NOMO-1 treated with DMSO at 0.1 percent for 48 hours (cell line): Measurements from ENCODE around the gene ZNF784.
A peak's percentile ranks its signal among the peaks of the same experiment; 100 is the strongest.

Experiments
- DNase-seq: peaks from one replicate; lab custom pipeline; 2025; ENCODE audit not compliant: unreplicated experiment; lab: John Stamatoyannopoulos, UW

ZNF784 gene

GRCh38 chr19:55656988-55657747 is 32.8 kb upstream of the ZNF784 start:
- no peak for DNase-seq

- DNase-seq, result no peak
Observed at GRCh38 chr19:55656552-55656951, 32.2 kb upstream of the ZNF784 start.

GRCh38 chr19:55655648-55656040 is 31.3 kb upstream of the ZNF784 start:
- DNase-seq, result no peak

GRCh38 chr19:55654868-55655647 is 30.7 kb upstream of the ZNF784 start, which contains the start of gene U2AF2:
U2AF2 (plus strand) TSS chr19:55655035; CDS start chr19:55655105, 70 bp downstream.
- peak; percentile 89 for DNase-seq

- peak; percentile 100 for DNase-seq
Observed at GRCh38 chr19:55654323-55654867, 30.0 kb upstream of the ZNF784 start.

GRCh38 chr19:55653651-55654322 is 29.4 kb upstream of the ZNF784 start:
- DNase-seq, result peak; percentile 97

GRCh38 chr19:55652311-55653128 is 28.2 kb upstream of the ZNF784 start:
- no peak for DNase-seq

- DNase-seq, result no peak
Observed at GRCh38 chr19:55651236-55651635, 26.9 kb upstream of the ZNF784 start.

GRCh38 chr19:55650602-55651230 is 26.4 kb upstream of the ZNF784 start:
- no peak for DNase-seq

GRCh38 chr19:55650126-55650557 is 25.8 kb upstream of the ZNF784 start:
- DNase-seq, result no peak

GRCh38 chr19:55649268-55650125 is 25.1 kb upstream of the ZNF784 start:
- DNase-seq, result no peak

- no peak for DNase-seq
Observed at GRCh38 chr19:55648585-55649267, 24.4 kb upstream of the ZNF784 start.

GRCh38 chr19:55647732-55648584 is 23.6 kb upstream of the ZNF784 start, which contains the start of gene CCDC106:
CCDC106 (plus strand) TSS chr19:55648212; CDS start chr19:55649047, 835 bp downstream.
- DNase-seq, result peak; percentile 53

- DNase-seq, result no peak
Observed at GRCh38 chr19:55646889-55647731, 22.7 kb upstream of the ZNF784 start.

GRCh38 chr19:55645512-55645881 is 21.1 kb upstream of the ZNF784 start:
- no peak for DNase-seq

- DNase-seq, result no peak
Observed at GRCh38 chr19:55644842-55645511, 20.6 kb upstream of the ZNF784 start.
